Measurements from ENCODE around the gene KIFBP.
"Not testable (repeated sequence)": the region's sequence is repeated elsewhere in the genome, so short reads cannot be mapped to it uniquely, and the experiment has no call there.

The KIFBP gene

GRCh38 chr10:69004821-69005220 lies 16.2 kb downstream of the KIFBP start:
- DNase-seq = no peak

DNA sequence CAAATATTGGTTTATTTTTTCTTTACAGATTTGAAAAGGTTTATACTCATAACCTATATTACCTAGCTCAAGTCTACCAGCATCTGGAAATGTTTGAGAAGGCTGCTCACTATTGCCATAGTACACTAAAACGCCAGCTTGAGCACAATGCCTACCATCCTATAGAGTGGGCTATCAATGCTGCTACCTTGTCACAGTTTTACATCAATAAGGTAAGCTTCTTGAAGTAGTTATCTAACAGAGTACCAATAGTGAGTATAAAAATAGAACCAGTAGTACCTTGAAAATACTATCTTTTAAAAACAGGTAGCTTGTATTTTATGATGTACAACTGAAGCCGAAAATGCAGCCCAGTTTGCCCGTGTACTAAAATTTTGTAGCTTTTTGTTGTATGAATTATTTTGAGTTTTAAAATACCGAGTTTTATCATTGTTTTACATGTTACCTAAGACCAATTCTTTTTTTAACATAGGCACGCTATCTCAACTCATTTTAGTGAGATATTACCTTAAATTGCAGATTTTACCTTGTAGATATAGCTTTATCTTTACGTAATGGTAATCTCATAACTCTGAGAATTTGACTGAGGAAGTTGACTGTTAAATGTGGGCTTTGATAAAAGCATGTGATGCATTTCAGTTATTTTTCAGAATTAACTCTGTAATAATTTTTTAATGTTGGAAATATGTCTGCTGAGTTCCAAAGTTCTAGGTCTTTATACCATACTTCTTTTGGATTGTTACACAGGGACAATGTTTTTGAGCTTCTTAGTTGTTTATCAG lies 17.3 kb downstream of the KIFBP start:
- DNase-seq = no peak

DNA sequence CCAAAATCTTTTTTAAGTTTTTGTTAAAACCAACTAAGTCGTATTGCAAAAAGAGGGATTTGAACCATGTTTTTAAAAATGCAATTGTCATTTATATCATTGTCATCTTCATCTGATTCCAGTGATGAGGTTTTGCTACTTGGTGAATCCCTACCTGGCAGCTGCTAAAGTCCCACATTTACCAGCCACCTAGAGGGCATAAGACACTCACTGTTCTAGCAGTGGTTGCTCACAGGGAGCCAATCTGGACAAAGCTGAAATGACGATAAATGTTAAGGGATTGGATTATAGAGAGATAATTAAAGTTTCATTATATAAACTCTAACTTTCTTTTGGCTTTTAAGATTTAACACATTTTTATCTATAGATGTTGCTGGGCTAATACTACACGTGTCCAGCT lies 18.7 kb downstream of the KIFBP start:
- DNase-seq = no peak

DNA sequence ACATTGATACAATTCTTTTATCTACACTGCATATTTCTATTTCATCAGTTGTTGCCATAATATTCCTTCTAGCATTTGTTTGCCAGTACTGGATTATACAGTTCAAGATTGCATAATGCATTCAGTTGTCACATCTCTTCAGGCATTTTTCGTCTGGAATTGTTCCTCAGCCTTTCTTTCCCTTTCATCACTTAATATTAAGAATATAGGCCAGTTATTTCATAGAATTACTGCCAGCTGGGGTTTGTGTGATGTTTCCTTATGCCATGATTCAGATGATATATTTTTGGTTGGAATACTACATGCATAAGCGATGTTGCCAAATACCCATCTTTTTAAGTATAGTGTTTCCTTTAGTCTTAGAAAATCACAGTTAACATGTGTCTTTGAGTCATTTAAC lies 20.8 kb downstream of the KIFBP start:
- no peak for DNase-seq

DNA sequence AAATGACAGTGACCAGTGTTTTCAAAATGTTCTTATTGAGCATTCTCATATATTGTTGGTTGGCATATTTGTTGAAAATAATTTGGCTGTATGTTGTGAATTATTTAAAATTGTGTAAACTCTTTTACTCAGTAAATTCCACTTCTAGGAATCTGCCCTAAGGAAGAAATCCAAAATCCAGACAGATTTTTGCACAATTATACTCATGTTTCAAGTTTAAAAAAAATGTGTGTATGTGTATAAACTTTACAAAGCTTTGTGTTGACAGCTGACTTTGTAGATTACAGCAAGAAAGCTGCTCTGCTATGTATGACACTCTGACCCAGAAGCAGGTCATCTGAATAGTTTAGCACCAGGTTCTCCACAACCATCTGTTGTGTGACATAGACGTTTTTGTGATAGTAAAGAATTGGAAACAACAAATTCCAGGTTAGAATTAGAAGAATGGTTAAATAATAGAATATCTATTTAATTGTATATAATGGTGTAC lies 21.6 kb downstream of the KIFBP start:
- no peak for DNase-seq

DNA sequence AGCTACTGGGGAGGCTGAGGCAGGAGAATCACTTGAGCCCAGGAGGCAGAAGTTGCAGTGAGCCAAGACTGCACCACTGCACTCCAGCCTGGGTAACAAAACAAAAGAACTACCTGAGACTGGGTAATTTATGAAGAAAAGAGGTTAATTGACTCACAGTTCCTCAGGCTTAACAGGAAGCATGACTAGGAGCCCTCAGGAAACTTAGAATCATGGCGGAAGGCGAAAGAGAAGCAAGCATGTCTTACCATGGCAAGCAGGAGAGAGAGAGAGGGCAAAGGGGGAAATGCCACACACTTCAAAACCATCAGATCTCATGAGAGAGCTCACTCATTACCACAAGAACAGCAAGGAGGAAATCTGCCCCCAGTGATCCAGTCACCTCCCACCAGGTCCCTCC lies 24.2 kb downstream of the KIFBP start:
- not testable (repeated sequence) for DNase-seq

GRCh38 chr10:69014171-69014570 lies 25.6 kb downstream of the KIFBP start:
- no peak for DNase-seq

GRCh38 chr10:69018613-69019012 lies 30.0 kb downstream of the KIFBP start:
- DNase-seq = no peak

DNA sequence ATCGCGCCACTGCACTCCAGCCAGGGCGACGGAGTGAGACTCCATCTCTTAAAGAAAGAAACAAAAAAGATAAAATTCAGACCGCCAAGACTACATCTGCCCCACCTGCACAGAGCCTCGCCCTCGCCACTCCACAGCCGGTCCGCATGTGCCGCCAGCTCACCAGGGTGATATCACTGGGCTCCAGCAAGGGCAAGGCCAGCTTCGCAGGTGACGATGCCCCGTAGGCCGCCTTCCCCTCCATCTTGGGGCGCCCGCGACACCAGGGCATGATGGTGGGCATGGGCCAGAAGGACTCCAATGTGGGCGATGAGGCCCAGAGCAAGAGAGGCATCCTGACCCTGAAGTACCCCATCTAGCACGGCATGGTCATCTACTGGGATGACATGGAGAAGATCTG lies 34.0 kb downstream of the KIFBP start:
- no peak for DNase-seq

DNA sequence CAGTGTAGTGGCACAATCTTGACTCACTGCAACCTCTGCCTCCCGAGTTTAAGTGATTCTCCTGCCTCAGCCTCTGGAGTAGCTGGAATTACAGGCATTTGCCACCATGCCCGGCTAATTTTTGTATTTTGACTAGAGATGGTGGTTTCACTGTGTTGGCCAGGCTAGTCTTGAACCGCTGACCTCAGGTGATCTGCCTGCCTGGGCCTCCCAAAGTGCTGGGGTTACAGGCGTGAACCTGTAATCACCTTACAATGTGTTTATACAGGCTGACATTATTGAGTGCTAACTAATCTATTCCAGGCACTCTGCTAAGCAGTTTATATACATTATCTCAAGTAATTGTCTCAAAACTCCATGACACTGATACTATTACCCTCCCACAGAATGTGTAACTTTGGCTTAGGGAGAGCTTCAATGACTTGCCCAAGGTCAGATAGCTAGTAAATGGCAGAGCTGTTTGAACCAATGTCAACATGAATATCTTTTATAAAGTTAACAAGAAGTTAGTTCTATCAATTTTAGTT lies 36.8 kb downstream of the KIFBP start:
- no peak for DNase-seq

GRCh38 chr10:69033256-69033655 lies 44.7 kb downstream of the KIFBP start:
- no peak for DNase-seq

DNA sequence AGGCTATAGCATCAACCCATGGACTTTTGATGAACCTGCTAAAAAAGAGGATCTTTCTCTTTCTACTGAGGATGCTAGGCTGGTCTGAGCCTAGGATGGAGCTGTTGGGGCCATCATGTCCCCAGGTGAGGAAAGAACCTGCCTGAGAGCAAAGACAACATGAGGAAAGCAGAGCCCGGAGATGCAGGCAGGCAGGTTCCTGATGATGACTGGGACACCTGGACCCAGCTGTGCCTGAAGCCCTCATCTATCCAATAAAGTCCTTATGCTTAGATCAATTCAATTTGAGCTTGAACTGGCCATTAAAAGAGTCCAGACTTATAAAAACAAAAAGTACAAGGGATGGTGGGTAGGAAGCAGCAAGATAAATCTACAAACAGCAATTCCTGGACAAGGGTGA lies 48.9 kb downstream of the KIFBP start:
- DNase-seq = no peak

DNA sequence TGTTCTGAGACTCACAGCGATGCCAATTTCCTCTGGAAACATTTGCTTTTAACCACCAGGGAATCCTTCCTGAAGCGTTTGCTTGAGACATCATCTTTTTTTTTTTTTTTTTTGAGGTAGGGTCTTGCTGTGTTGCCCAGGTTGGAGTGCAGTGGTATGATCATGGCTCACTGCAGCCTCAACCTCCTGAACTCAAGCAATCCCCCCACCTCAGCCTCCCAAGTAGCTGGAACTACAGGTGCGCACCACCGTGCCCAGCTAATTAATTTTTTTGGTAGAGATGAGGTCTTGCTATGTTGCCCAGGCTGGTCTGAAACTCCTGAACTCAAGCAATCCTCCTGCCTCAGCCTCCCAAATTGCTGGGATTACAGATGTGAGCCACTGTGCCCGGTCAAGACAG lies 52.3 kb downstream of the KIFBP start:
- DNase-seq = not testable (repeated sequence)

DNA sequence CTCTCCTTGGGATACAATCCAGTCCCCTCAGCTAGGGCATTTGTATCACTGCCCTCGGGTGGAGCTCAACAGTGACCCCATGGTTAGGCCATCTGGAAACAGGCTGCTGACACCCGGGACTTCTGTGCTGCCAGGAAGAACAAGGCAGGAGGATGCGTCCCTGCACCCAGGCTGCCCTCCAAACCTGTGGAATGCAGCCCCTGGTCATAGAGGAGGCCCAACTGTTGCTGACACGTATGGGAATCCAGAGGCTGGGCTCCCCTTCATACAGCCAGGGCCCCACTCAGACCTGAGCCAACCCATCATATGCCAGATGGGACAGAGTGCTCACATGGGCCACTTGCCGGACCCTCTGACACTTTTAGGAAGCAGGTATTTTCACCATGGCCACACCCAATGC lies 53.8 kb downstream of the KIFBP start:
- no peak for DNase-seq

GRCh38 chr10:69042838-69043237 lies 54.2 kb downstream of the KIFBP start:
- no peak for DNase-seq

DNA sequence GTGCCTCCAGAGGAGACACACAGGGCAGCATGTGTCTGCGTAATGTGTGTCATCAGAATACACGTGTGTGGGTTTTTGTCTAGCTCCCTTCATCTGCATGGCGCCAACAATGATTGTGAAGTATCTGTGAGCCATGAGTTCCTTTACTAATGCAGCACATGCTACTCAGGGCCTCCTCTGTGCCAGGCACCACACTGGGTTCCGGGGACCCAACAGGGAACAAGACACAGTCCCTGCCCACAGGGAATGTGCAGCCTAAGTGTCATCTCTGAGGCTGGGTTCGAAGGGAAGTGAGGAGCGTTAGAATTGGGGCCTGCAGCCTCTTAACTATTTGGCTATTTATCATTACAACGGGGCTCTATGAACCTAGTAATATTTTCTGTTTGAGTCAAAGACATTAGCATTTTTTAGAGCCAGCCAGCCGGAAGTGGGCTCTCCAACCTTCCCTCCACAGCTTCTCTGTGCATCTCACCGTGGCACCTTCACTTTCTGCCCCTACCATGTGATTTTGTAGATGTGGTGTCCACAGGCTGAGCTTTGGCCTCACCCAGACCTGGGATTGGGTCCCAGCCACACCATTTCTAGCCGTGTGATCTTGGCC lies 55.4 kb downstream of the KIFBP start:
- DNase-seq = no peak

DNA sequence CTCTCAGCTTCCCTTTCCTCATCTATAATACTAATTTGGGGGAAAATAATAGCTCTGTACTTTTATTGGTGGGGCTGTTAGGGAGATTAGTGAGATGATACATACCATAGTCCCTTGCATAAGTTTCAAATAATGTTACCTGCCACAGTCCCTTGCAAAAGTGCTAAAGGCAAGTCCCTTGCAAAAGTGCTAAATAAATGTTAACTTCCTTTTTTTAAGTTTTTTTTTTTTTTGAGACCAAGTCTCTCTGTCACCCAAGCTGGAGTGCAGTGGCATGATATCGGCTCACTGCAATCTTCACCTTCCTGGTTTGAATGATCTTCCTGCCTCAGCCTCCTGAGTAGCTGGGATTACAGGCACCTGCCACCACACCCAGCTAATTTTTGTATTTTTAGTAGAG lies 55.9 kb downstream of the KIFBP start:
- no peak for DNase-seq

DNA sequence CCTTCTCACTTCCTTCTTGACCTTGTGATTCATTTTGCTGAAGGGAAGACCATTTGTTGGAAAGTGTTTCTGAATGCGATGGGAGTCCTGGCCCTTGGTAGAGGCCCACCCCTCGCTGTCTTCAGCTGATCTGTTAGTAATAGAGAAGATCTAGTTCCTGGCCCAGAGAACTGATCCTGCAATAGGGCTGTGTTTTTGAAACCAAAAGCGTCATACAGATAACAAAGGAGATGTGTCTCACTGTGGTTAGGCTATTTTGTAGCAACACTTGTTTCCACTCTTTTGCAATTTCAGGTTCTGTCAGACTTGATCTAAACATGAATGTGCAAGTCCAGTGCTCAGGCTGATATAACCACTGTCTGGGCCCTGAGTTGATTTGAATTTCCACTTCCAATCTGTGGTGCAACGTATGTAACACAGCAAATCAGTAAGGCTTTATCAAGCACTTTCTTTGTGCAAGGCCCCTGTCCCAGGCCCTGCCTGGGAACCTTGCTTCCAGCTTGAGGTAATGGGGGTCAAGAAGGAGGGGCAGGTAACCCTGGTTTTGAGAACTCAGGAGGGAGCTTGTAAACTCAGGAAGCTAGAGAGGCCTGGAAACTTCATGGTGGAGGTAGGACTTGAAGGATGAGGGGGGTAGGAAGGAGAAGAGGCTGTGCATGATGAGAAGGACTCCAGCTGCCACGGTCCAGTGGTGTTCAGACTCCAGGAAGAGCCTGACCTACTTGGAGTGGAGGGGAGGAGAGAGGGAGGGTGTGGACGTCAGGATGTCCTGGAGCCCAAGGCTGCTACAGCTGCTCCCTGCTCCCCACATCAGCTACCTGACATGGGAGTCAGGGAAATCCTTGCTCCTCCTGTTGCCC lies 57.1 kb downstream of the KIFBP start:
- DNase-seq = no peak

GRCh38 chr10:69047111-69047832 lies 58.7 kb downstream of the KIFBP start:
- no peak for DNase-seq

DNA sequence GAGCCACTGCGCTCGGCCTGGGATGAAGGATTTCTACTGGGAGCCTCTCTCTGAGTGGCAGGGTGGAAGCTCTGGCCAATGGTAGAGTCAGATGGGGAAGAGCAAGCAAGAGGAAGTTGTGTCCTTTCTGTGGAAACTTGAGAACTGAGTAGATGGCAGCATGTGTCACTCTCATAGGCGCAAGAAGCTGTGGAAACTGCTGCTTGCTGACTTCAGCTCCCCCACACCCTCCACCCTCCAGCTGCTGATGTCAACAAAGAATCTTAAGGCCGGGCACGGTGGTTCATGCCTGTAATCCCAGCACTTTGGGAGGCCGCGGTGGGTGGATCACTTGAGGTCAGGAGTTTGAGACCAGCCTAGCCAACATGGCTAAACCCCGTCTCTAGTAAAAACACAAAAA lies 59.5 kb downstream of the KIFBP start:
- DNase-seq = no peak

DNA sequence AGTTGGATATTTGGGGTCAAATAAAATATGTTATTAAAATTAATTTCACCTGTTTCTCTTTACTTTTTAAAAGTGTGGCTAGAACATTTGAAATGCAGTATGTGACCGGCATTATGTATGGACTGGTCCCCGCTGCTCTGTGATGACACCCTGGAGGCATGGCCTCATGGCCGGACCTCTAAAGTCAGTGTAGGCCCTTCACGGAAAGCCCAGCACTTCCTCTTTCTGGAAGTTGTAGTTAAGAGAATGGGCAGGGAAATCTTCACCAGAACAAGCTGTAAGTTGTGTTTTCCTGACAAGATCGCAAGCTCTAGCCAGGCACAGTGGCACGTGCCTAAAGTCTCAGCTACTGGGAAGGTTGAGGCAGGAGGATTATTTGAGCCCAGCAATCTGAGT lies 61.0 kb downstream of the KIFBP start:
- DNase-seq = no peak

GRCh38 chr10:69051303-69051702 lies 62.7 kb downstream of the KIFBP start:
- no peak for DNase-seq
